Measurements from ENCODE around the gene AKAP13.

- TF ChIP-seq CTCF (IDR thresholded peaks at IDR 0.05) (no peak), EP300 (IDR thresholded peaks at IDR 0.05) (no peak)
These were observed 149.7 kb downstream of the AKAP13 start for GRCh38 chr15:85530079-85530478.
